ENCODE data around the gene C1QTNF5.

Gene C1QTNF5

GRCh38 chr11:119359365-119360214 lies 18.9 kb upstream of the C1QTNF5 start:
- in situ Hi-C loops (cut with MboI; ENCODE audit: low sequenced_read_pairs): no loop called here

- in situ Hi-C loops (cut with MboI; ENCODE audit: low sequenced_read_pairs): no loop called here
Observed at GRCh38 chr11:119357074-119357473, 16.4 kb upstream of the C1QTNF5 start.

GRCh38 chr11:119356349-119357031 lies 15.8 kb upstream of the C1QTNF5 start:
- in situ Hi-C loops (cut with MboI; ENCODE audit: low sequenced_read_pairs): no loop called here

- in situ Hi-C loops (cut with MboI; ENCODE audit: low sequenced_read_pairs): no loop called here
Observed at GRCh38 chr11:119355091-119355843, 14.6 kb upstream of the C1QTNF5 start.

GRCh38 chr11:119352857-119353260 lies 12.2 kb upstream of the C1QTNF5 start:
- in situ Hi-C loops (cut with MboI; ENCODE audit: low sequenced_read_pairs): no loop called here

- in situ Hi-C loops (cut with MboI; ENCODE audit: low sequenced_read_pairs): no loop called here
Observed at GRCh38 chr11:119351232-119351631, 10.5 kb upstream of the C1QTNF5 start.

GRCh38 chr11:119350302-119350701 lies 9.6 kb upstream of the C1QTNF5 start:
- in situ Hi-C loops (cut with MboI; ENCODE audit: low sequenced_read_pairs): no loop called here

GRCh38 chr11:119347940-119348605 lies 7.4 kb upstream of the C1QTNF5 start:
- in situ Hi-C loops (cut with MboI; ENCODE audit: low sequenced_read_pairs): no loop called here

- in situ Hi-C loops (cut with MboI; ENCODE audit: low sequenced_read_pairs): no loop called here
Observed at GRCh38 chr11:119347242-119347641, 6.6 kb upstream of the C1QTNF5 start.

GRCh38 chr11:119346605-119347004 lies 5.9 kb upstream of the C1QTNF5 start, which contains the start of gene MFRP:
TSS of gene MFRP (minus strand) at chr11:119346705. CDS start at chr11:119346513, 192 bp downstream.
- in situ Hi-C loops (cut with MboI; ENCODE audit: low sequenced_read_pairs): no loop called here

GRCh38 chr11:119345685-119346084 lies 5.0 kb upstream of the C1QTNF5 start:
- in situ Hi-C loops (cut with MboI; ENCODE audit: low sequenced_read_pairs): no loop called here

GRCh38 chr11:119344291-119345010 lies 3.8 kb upstream of the C1QTNF5 start:
- in situ Hi-C loops (cut with MboI; ENCODE audit: low sequenced_read_pairs): no loop called here

GRCh38 chr11:119343726-119344125 lies 3.0 kb upstream of the C1QTNF5 start:
- in situ Hi-C loops (cut with MboI; ENCODE audit: low sequenced_read_pairs): no loop called here

GRCh38 chr11:119342362-119343130 lies 1.9 kb upstream of the C1QTNF5 start:
- in situ Hi-C loops (cut with MboI; ENCODE audit: low sequenced_read_pairs): no loop called here

GRCh38 chr11:119342023-119342300 lies 1.3 kb upstream of the C1QTNF5 start:
- in situ Hi-C loops (cut with MboI; ENCODE audit: low sequenced_read_pairs): no loop called here

- in situ Hi-C loops (cut with MboI; ENCODE audit: low sequenced_read_pairs): no loop called here
Observed at GRCh38 chr11:119341222-119342022, 739 bp upstream of the C1QTNF5 start.

GRCh38 chr11:119339589-119340334 lies 921 bp downstream of the C1QTNF5 start:
- in situ Hi-C loops (cut with MboI; ENCODE audit: low sequenced_read_pairs): no loop called here

- in situ Hi-C loops (cut with MboI; ENCODE audit: low sequenced_read_pairs): no loop called here
Observed at GRCh38 chr11:119338965-119339588, 1.6 kb downstream of the C1QTNF5 start.

Data from HL-60/S4 (cell line).